Tibial nerve (tissue), 4 donors: ENCODE results near the gene BEX4. TPM values are rescaled to one million over a fixed set of nuclear protein-coding genes. Genes with fewer than 3 reads are reported as not detected.
"Not testable (repeated sequence)": the region's sequence is repeated elsewhere in the genome, so short reads cannot be mapped to it uniquely, and the experiment has no call there.

Source experiments
- DNase-seq, 2 donors: peaks; one replicate each; pipeline ENCODE4 v3.0.0-alpha.2; 2019; ENCODE audit warnings: low spot score in 2 of 2
- H3K27ac ChIP-seq, 4 donors: fragments of 200-600 bp; sonication (generic) in 3 of 4; one replicate each; pipeline ENCODE4 v1.5.1; 2017 to 2019; ENCODE audit warnings: mild to moderate bottlenecking in 1 of 4
- H3K27me3 ChIP-seq, 2 donors: fragments of 200-600 bp; sonication (generic) in 1 of 2; one replicate each; pipeline versions ENCODE4 v1.5.1 to v1.6.0; 2017 to 2019
- H3K36me3 ChIP-seq, 3 donors: fragments of 200-600 bp; sonication (generic); one replicate each; pipeline ENCODE4 v1.5.1; 2018 to 2019
- H3K4me1 ChIP-seq, 4 donors: fragments of 200-600 bp; sonication (generic) in 3 of 4; one replicate each; pipeline ENCODE4 v1.5.1; 2017 to 2019
- H3K4me3 ChIP-seq, 4 donors: fragments of 200-600 bp; sonication (generic) in 3 of 4; one replicate each; pipeline ENCODE4 v1.5.1; 2017 to 2019; ENCODE audit warnings: mild to moderate bottlenecking in 1 of 4, moderate library complexity in 1 of 4
- H3K9me3 ChIP-seq, 4 donors: fragments of 200-600 bp; sonication (generic) in 3 of 4; one replicate each; pipeline ENCODE4 v1.5.1; 2017 to 2019
- CTCF ChIP-seq, 5 experiments: fragments of 200-600 bp in 3 of 5; fragments of 450-650 bp in 2 of 5; sonication (generic) in 3 of 5; IDR thresholded peaks; one replicate each; pipeline ENCODE4 v1.5.1; 2016 to 2019; ENCODE audit warnings: antibody characterized with exemption in 5 of 5, mild to moderate bottlenecking in 3 of 5, moderate library complexity in 2 of 5
- EP300 ChIP-seq, 2 donors: sonication (generic); formaldehyde crosslinking; IDR thresholded peaks; one replicate each; pipeline ENCODE4 v1.6.1; 2017; ENCODE audit warnings: antibody characterized with exemption in 2 of 2, mild to moderate bottlenecking in 1 of 2
- POLR2A ChIP-seq, 2 donors: fragments of 450-650 bp; IDR thresholded peaks; one replicate each; pipeline ENCODE4 v1.6.1; 2017; ENCODE audit warnings: antibody characterized with exemption in 2 of 2, mild to moderate bottlenecking in 2 of 2, moderate library complexity in 2 of 2
- WGBS, 2 donors: methylation state at CpG; one replicate each; pipeline ENCODE4 v1.1.5; 2018; 5-methylcytosine and 5-hydroxymethylcytosine counted together
- total RNA-seq, 4 donors: library from RNA; depleted of rRNA; stranded (reverse); fragments of >200 nt; gene quantifications; one replicate each; pipeline ENCODE4 v1.1.0, GENCODE V29; 2016

Gene BEX4, protein sequence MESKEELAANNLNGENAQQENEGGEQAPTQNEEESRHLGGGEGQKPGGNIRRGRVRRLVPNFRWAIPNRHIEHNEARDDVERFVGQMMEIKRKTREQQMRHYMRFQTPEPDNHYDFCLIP
- 10 to 100 TPM; 25.3 to 39.3 (median 29.7) TPM for total RNA-seq

DNA sequence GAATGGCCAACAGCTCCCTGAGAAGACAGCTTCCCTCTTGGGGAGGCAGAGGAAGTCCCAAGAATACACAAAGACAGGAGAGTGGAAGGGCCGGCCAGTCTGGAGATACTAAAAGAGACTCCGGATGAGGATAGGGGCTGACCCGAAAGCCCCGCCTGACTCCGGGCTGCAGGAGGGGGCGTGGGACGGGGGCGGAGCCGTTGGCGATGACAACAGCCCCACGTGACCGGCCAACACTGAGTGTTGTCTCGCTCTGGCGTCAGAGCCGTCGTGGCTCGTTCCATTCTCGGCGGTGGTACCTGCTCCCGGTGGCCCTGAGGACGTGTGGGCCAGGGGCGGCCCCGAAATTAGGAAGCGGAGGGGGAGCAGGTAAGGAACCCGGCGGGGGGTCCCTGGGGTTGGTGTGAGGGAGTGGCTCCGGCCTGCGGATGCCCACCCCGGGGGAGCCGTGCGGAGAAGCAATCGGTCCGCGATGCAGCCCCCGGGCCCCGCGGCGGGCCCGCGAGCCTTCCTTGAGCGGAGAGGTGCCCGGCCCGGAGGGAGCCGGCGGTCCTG is at the start of gene BEX4:
Gene BEX4, plus strand, starts transcription at position 239 of the 555 bp plus-strand sequence. CDS start 1,046 bp downstream, outside the sequence.
- TF ChIP-seq POLR2A (IDR thresholded peaks at IDR 0.05): peak; percentile 82 to 87
- TF ChIP-seq CTCF (IDR thresholded peaks at IDR 0.05): no peak
- TF ChIP-seq EP300 (IDR thresholded peaks at IDR 0.05): peak; percentile 24 to 95
- H3K27ac ChIP-seq: peak within 1 kb of the TSS; percentile 72 to 95 (median 90)
- WGBS, 2 donors: 1 to 37% methylated on average over 21 to 39 of the region's 45 CpGs

GRCh38 chrX:103170216-103170615 is 44.7 kb upstream of the BEX4 start:
- Histone ChIP-seq H3K27ac (no peak overlapping the region), H3K36me3 (no peaks in the 10 kb centered on the region), H3K9me3 (no peaks in the 10 kb centered on the region), H3K27me3 (peaks cover 0 to 17% of the 10 kb centered on the region in 2 donors), H3K4me1 (no peaks in the 10 kb centered on the region), H3K4me3 (no peak overlapping the region)
- TF ChIP-seq EP300 (IDR thresholded peaks at IDR 0.05) (no peak), POLR2A (IDR thresholded peaks at IDR 0.05) (no peak), CTCF (IDR thresholded peaks at IDR 0.05) (no peak)
- no peak for DNase-seq
- 71 to 75% methylated on average over 3 of the region's 3 CpGs for WGBS, 2 donors

More for the DNA sequence above, at the start of gene BEX4:
- H3K4me3 ChIP-seq: peak within 1 kb of the TSS; percentile 52 to 94 (median 78)
- no peaks in the 10 kb centered on the region for H3K9me3 ChIP-seq
- H3K4me1 ChIP-seq: no peaks in the 10 kb centered on the region
- peak; percentile 58 to 78 for DNase-seq
- peaks cover 0 to 8% of the 10 kb centered on the region in 2 donors for H3K27me3 ChIP-seq
- H3K36me3 ChIP-seq: no peaks in the 10 kb centered on the region

- DNase-seq: no peak
- TF ChIP-seq EP300 (IDR thresholded peaks at IDR 0.05) (no peak), POLR2A (IDR thresholded peaks at IDR 0.05) (no peak), CTCF (IDR thresholded peaks at IDR 0.05) (no peak)
- H3K9me3 ChIP-seq: no peaks in the 10 kb centered on the region
- no peak overlapping the region for H3K27ac ChIP-seq
- peaks cover 0 to 17% of the 10 kb centered on the region in 2 donors for H3K27me3 ChIP-seq
- no peak overlapping the region for H3K4me3 ChIP-seq
- 57 to 63% methylated on average over 1 to 2 of the region's 2 CpGs for WGBS, 2 donors
- H3K4me1 ChIP-seq: no peaks in the 10 kb centered on the region
- no peaks in the 10 kb centered on the region for H3K36me3 ChIP-seq
Observed at GRCh38 chrX:103171353-103171752, 43.6 kb upstream of the BEX4 start.

DNA sequence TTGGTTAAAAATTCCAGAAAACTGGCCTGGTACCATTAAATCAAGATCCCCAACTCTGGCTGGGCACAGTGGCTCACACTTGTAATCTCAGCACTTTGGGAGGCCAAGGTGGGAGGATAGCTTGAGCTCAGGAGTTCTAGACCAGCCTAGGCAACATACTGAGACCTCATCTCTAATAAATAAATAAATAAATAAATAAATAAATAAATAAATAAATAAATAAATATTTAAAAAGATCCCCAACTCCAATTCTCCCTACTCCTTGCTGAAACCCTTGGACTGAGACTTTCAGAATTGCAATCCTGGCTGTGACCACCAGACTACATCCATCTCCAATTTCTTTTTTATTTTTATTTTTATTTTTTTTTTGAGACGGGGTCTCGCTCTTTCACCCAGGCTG is 39.7 kb upstream of the BEX4 start:
- H3K27ac ChIP-seq, H3K4me3 ChIP-seq, DNase-seq, H3K9me3 ChIP-seq, H3K36me3 ChIP-seq, H3K4me1 ChIP-seq: not testable (repeated sequence)
- 88 to 100% methylated on average over 2 of the region's 2 CpGs for WGBS, 2 donors
- peaks cover 0 to 16% of the 10 kb centered on the region in 2 donors for H3K27me3 ChIP-seq

DNA sequence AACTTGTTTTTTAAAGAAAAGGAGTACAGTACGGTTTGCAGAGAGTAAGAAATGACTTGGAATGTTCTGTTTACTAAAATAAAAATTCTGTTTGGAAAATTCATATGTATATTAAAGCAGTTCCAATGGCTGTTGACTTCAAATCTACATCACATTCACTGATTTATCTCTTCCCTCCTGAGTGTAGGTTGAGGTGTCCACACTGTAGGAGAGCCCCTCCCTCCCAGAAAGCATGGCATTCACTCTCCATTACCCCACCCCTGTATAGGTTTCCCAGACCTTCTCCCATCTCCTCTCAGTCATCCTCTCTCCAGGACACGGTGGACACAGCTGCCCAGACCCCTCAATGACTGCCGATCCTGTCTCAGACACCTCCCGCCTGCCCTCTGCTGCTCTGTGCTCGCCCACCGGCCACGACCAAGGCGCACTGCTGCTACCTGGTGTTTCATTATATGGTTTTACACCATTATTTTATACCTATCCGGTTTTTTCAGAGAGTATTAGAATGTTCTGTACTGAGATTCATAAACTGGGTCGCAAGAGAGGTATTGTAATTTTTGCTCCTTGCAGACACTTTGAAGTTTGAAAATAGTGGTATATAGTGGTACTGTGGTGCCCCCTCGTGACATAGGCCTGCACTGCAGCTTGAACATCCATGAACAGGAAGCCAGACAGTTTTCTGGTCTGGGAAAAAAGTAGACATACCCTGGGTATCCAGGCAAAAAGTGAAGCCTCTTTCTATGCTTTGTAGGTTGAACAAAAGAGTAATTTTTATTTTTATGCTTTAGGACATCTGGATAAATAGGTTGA is 38.8 kb upstream of the BEX4 start:
- TF ChIP-seq CTCF (IDR thresholded peaks at IDR 0.05) (peak; percentile 54 to 69 (median 62)), POLR2A (IDR thresholded peaks at IDR 0.05) (no peak), EP300 (IDR thresholded peaks at IDR 0.05) (no peak)
- H3K36me3 ChIP-seq: no peaks in the 10 kb centered on the region
- no peak overlapping the region for H3K4me3 ChIP-seq
- no peaks in the 10 kb centered on the region for H3K4me1 ChIP-seq
- H3K27ac ChIP-seq: no peak overlapping the region
- peaks cover 0 to 24% of the 10 kb centered on the region in 2 donors for H3K27me3 ChIP-seq
- 15 to 35% methylated on average over 10 to 11 of the region's 11 CpGs for WGBS, 2 donors
- no peaks in the 10 kb centered on the region for H3K9me3 ChIP-seq
- peak; percentile 56 to 84 for DNase-seq
